HepG2 (cell line): ENCODE measurements around the gene WFDC1. TPM values are rescaled to one million over a fixed set of nuclear protein-coding genes. Genes with fewer than 3 reads are reported as not detected.
A peak's percentile ranks its signal among the peaks of the same experiment; 100 is the strongest.

ENCODE experiments used
- NFE2L2 ChIP-seq: fragments of 150-350 bp; IDR thresholded peaks from 2 replicates; pipeline ENCODE4 v1.6.1; 2014; ENCODE audit warnings: low read length
- NONO ChIP-seq, 2 experiments: fragments of 450-650 bp in 1 of 2; sonication (generic) in 1 of 2; formaldehyde crosslinking in 1 of 2; IDR thresholded peaks in 1 of 2; conservative IDR thresholded peaks in 1 of 2; 2 replicates each; pipeline versions ENCODE4 v1.6.1 to v1.8.0; 2017 to 2022; ENCODE audit warnings: mild to moderate bottlenecking in 1 of 2, missing genetic modification reagents in 1 of 2, moderate library complexity in 1 of 2
- NR2F6 ChIP-seq, 2 experiments: IDR thresholded peaks; 2 replicates each; pipeline ENCODE4 v1.6.1; 2016; ENCODE audit warnings: antibody characterized with exemption in 1 of 2, mild to moderate bottlenecking in 1 of 2
- RBFOX2 ChIP-seq: fragments of 200-400 bp; formaldehyde crosslinking; IDR thresholded peaks from 2 replicates; pipeline ENCODE4 v1.6.1; 2017; ENCODE audit warnings: low read depth, mild to moderate bottlenecking, low read length
- RXRB ChIP-seq: IDR thresholded peaks from 2 replicates; pipeline ENCODE4 v1.6.1; 2016; ENCODE audit warnings: borderline replicate concordance, missing genetic modification reagents, missing compliant biosample characterization
- SETDB1 ChIP-seq: sonication (generic); formaldehyde crosslinking; IDR thresholded peaks from 2 replicates; pipeline ENCODE4 v1.5.1; 2020; ENCODE audit warnings: missing genetic modification reagents, mild to moderate bottlenecking, borderline replicate concordance
- SP1 ChIP-seq, 2 experiments: fragments of 450-650 bp in 1 of 2; sonication (generic) in 1 of 2; formaldehyde crosslinking in 1 of 2; IDR thresholded peaks; 2 replicates each; pipeline versions ENCODE4 v1.4.0 to v1.6.1; 2016 to 2020; ENCODE audit warnings: missing genetic modification reagents in 1 of 2
- ZNF138 ChIP-seq: sonication (generic); formaldehyde crosslinking; IDR thresholded peaks from 2 replicates; pipeline ENCODE4 v1.5.0; 2020; ENCODE audit warnings: mild to moderate bottlenecking, low read depth, missing genetic modification reagents
- ZNF816 ChIP-seq: sonication (generic); formaldehyde crosslinking; IDR thresholded peaks from 2 replicates; pipeline ENCODE4 v1.8.0; 2022; ENCODE audit warnings: missing genetic modification reagents, mild to moderate bottlenecking, borderline replicate concordance
- polyA plus RNA-seq, 8 experiments: library from polyadenylated mRNA; depleted of rRNA in 3 of 8; stranded (reverse) in 7 of 8; unstranded in 1 of 8; fragments of >200 nt; fragmentation: Illumina TruSeq in 4 of 8; extraction: Trizol in 4 of 8; gene quantifications; 2 replicates each; pipeline versions ENCODE4 v1.2.1 to v1.2.3, GENCODE V29; 2011 to 2016; ENCODE audit warnings: low read depth in 4 of 8, missing spikeins in 1 of 8, mixed read lengths in 1 of 8; ENCODE audit not compliant: insufficient read depth in 1 of 8
- total RNA-seq, 5 experiments: library from RNA; depleted of rRNA; stranded (reverse); fragments of >200 nt; fragmentation: Illumina TruSeq; extraction: Trizol; gene quantifications; 2 replicates each; pipeline ENCODE4 v1.2.3, GENCODE V29; 2016; ENCODE audit warnings: low read depth in 1 of 5
- TF ChIP-seq, protein P1 (sequence below): sonication (generic); formaldehyde crosslinking; IDR thresholded peaks from 2 replicates; pipeline ENCODE4 v1.5.0; 2020; ENCODE audit warnings: missing genetic modification reagents, mild to moderate bottlenecking, borderline replicate concordance
- TF ChIP-seq, protein P2 (sequence below): sonication (generic); formaldehyde crosslinking; IDR thresholded peaks from 2 replicates; pipeline ENCODE4 v1.8.0; 2022; ENCODE audit warnings: missing genetic modification reagents, low read depth, mild to moderate bottlenecking, borderline replicate concordance
- TF ChIP-seq, protein P3 (sequence below): sonication (generic); formaldehyde crosslinking; IDR thresholded peaks from 2 replicates; pipeline ENCODE4 v1.5.1; 2020; ENCODE audit warnings: mild to moderate bottlenecking, moderate library complexity, missing genetic modification reagents
- TF ChIP-seq, protein P4 (sequence below): sonication (generic); formaldehyde crosslinking; IDR thresholded peaks from 2 replicates; pipeline ENCODE4 v1.8.0; 2022; ENCODE audit warnings: mild to moderate bottlenecking, missing genetic modification reagents, moderate library complexity

Gene WFDC1
- total and polyA plus RNA-seq, 2 of the 13 experiments (the other 11 are each of a cell fraction or from before 2014, with no cell fraction given), result not detected

DNA sequence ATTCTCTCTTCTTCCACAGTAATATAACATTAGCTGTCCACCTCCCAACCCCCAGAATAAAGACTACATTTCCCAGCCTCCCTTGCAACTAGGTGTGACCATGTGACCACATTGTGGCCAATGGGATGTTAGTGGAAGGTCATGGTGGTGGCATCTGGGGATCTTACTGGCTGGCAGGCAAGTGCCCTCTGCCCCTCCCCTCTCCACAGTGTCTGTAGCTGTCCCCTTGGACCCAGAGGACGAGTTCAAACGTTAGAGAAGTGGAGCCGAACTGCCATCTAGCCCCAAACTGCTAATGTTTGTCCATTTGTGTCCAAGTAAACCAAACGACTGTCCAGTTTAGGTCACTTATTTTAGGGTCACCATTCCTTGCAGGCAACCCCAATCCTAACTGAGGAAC, 28.2 kb upstream of the WFDC1 start (continued):
- TF ChIP-seq, protein P1, sequence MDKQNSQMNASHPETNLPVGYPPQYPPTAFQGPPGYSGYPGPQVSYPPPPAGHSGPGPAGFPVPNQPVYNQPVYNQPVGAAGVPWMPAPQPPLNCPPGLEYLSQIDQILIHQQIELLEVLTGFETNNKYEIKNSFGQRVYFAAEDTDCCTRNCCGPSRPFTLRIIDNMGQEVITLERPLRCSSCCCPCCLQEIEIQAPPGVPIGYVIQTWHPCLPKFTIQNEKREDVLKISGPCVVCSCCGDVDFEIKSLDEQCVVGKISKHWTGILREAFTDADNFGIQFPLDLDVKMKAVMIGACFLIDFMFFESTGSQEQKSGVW (CRISPR knock-in tag), result no peak
- TF ChIP-seq, protein P2, sequence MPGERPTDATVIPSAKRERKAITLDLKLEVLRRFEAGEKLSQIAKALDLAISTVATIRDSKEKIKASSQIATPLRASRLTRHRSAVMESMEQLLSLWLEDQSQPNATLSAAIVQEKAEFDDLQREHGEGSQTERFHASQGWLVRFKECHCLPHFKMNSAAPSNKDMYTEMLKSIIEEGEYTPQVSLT (CRISPR knock-in tag), result no peak
- TF ChIP-seq, protein P3, sequence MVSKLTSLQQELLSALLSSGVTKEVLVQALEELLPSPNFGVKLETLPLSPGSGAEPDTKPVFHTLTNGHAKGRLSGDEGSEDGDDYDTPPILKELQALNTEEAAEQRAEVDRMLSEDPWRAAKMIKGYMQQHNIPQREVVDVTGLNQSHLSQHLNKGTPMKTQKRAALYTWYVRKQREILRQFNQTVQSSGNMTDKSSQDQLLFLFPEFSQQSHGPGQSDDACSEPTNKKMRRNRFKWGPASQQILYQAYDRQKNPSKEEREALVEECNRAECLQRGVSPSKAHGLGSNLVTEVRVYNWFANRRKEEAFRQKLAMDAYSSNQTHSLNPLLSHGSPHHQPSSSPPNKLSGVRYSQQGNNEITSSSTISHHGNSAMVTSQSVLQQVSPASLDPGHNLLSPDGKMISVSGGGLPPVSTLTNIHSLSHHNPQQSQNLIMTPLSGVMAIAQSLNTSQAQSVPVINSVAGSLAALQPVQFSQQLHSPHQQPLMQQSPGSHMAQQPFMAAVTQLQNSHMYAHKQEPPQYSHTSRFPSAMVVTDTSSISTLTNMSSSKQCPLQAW (CRISPR knock-in tag), result peak; percentile 80
- TF ChIP-seq NONO (IDR thresholded peaks at IDR 0.05) (no peak), NONO (CRISPR knock-in tag; conservative IDR thresholded peaks at IDR 0.05) (no peak), NR2F6 (IDR thresholded peaks at IDR 0.05) (no peak), NR2F6 (CRISPR knock-in tag; IDR thresholded peaks at IDR 0.05) (peak; percentile 12; the same call in 1 of the 2 replicates), SETDB1 (CRISPR knock-in tag) (peak; percentile 59; the same call in 1 of the 2 replicates), ZNF138 (CRISPR knock-in tag) (no peak), RBFOX2 (no peak), NFE2L2 (no peak), ZNF816 (no peak), SP1 (IDR thresholded peaks at IDR 0.05) (no peak), SP1 (CRISPR knock-in tag; IDR thresholded peaks at IDR 0.05) (peak; percentile 55; the same call in 1 of the 2 replicates), RXRB (CRISPR knock-in tag) (0 out of 2 replicates have a peak, but pooled peaks have one; percentile 51)
- TF ChIP-seq, protein P4, sequence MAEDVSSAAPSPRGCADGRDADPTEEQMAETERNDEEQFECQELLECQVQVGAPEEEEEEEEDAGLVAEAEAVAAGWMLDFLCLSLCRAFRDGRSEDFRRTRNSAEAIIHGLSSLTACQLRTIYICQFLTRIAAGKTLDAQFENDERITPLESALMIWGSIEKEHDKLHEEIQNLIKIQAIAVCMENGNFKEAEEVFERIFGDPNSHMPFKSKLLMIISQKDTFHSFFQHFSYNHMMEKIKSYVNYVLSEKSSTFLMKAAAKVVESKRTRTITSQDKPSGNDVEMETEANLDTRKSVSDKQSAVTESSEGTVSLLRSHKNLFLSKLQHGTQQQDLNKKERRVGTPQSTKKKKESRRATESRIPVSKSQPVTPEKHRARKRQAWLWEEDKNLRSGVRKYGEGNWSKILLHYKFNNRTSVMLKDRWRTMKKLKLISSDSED (CRISPR knock-in tag), result no peak
